Rectal smooth muscle tissue (tissue), 1 donor: Measurements from ENCODE around the gene WAS.
"Not testable (repeated sequence)": the region's sequence is repeated elsewhere in the genome, so short reads cannot be mapped to it uniquely, and the experiment has no call there.

ENCODE experiments used
- H3K27ac ChIP-seq: one replicate; pipeline ENCODE4 v1.7.0; 2013; ENCODE audit warnings: low read depth, low read length, inconsistent platforms
- H3K27me3 ChIP-seq: one replicate; pipeline ENCODE4 v1.7.0; 2013; ENCODE audit warnings: low read length; ENCODE audit not compliant: control insufficient read depth, insufficient read depth
- H3K36me3 ChIP-seq: one replicate; pipeline ENCODE4 v1.7.0; 2013; ENCODE audit warnings: low read length; ENCODE audit not compliant: control insufficient read depth, insufficient read depth
- H3K4me1 ChIP-seq: one replicate; pipeline ENCODE4 v1.7.0; 2013; ENCODE audit warnings: low read length; ENCODE audit not compliant: control insufficient read depth, insufficient read depth
- H3K4me3 ChIP-seq: one replicate; pipeline ENCODE4 v1.7.0; 2013; ENCODE audit warnings: low read length
- H3K9ac ChIP-seq: one replicate; pipeline ENCODE4 v1.7.0; 2013; ENCODE audit warnings: low read length

Gene WAS

DNA sequence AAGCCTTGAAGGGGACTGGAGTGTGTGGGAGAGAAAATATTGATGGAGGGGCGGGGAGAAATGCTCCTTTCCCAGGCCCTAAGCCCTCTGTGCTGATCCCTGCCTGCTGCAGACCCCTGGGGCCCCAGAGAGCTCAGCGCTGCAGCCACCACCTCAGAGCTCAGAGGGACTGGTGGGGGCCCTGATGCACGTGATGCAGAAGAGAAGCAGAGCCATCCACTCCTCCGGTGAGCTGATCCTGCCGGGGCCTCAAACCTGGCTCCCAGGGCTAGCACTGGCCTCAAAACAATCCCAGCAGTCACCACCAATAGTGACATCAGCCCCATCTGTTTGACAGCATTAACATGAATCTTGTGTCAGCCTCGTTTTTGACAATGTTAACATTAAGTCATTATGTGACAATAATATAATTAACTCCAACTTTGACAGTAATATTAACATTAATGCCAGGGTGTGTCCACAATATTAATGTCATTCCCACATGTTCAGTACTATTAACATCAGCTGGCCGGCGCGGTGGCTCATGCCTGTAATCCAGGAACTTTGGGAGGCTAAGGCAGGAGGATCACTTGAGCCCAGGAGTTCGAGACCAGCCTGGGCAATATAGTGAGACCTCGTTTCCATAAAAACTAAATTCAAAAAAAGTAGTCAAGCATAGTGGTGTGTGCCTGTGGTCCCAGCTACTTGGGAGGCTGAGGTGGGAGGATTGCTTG, 5.8 kb downstream of the WAS start:
- no peaks in the 10 kb centered on the region for H3K4me1 ChIP-seq

GRCh38 chrX:48691746-48692145, 8.1 kb downstream of the WAS start:
- not testable (repeated sequence) for H3K4me3 ChIP-seq, H3K9ac ChIP-seq, H3K4me1 ChIP-seq, H3K36me3 ChIP-seq, H3K27me3 ChIP-seq, H3K27ac ChIP-seq

More for the DNA sequence above, 5.8 kb downstream of the WAS start:
- H3K4me3 ChIP-seq: no peak overlapping the region
- H3K27ac ChIP-seq: no peak overlapping the region
- peaks cover 2% of the 10 kb centered on the region for H3K27me3 ChIP-seq
- no peaks in the 10 kb centered on the region for H3K36me3 ChIP-seq
- no peak overlapping the region for H3K9ac ChIP-seq

DNA sequence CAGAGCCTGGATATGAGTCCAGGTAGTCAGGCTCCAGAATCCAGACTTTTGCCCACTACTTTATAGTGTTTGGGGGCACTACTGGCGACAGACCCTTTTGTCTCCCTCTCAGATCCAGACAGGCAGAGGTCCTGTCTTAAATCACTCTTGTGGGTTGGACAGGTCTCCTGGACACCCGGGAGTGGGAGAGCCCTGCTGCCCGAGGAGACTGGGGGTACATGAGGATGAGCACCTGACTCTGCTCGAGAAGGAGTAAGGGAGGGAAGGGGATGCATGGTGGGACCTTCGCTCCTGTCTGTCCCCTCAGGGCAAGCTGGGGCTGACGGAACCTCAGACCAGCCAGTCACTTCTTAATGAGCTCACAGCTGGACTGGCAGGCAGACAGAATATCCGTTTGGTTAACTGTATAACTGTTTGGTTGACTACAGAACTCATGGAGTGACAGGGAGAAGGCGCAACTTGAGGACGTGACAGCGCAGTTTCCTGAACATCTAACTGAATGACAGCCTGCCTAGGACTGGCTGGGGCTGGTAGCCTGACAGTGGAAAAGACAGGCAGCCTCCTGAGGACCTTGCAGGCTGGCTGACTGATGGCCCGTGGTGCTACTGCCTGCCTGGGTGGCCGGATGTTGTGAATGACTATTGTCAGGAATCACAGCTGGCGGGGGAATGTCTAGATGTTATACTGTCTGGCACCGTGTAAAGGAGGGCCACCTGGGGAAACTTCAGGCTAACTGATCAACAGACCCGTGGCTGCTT, 11.4 kb downstream of the WAS start:
- Histone ChIP-seq H3K27me3 (peaks cover 2% of the 10 kb centered on the region), H3K27ac (no peak overlapping the region), H3K4me1 (peaks cover 3% of the 10 kb centered on the region), H3K36me3 (no peaks in the 10 kb centered on the region), H3K9ac (no peak overlapping the region), H3K4me3 (no peak overlapping the region)

DNA sequence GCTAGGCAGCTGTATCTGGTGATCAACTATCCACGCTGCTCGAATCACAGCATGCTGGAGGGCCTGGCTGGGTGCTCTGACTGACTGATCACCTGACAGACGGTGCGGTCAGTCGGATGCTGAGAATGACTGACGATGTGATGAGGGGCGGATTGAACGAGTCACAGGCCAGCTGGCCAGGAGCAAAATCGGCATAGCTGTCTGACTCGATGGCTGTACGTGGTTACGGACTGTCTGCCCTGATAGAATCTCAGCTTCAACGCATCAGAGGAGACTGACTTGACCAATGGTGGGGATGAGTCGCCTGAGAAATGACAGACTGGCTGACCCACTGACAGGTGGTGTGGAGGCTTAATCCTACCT, 11.9 kb downstream of the WAS start:
- H3K4me3 ChIP-seq: peak overlapping the region; percentile 85
- no peak overlapping the region for H3K9ac ChIP-seq
- peaks cover 2% of the 10 kb centered on the region for H3K27me3 ChIP-seq
- peaks cover 3% of the 10 kb centered on the region for H3K4me1 ChIP-seq
- peaks cover 2% of the 10 kb centered on the region for H3K36me3 ChIP-seq
- H3K27ac ChIP-seq: peak overlapping the region; percentile 70

GRCh38 chrX:48695925-48696300, 12.3 kb downstream of the WAS start:
- Histone ChIP-seq H3K4me1 (peaks cover 3% of the 10 kb centered on the region), H3K36me3 (peaks cover 5% of the 10 kb centered on the region), H3K27ac (peak overlapping the region; percentile 70), H3K9ac (peak overlapping the region; percentile 80), H3K27me3 (peaks cover 3% of the 10 kb centered on the region), H3K4me3 (peak overlapping the region; percentile 85)

- H3K9ac ChIP-seq: peak within 1 kb of the TSS; percentile 80
- peak within 1 kb of the TSS; percentile 85 for H3K4me3 ChIP-seq
- H3K27ac ChIP-seq: peak within 1 kb of the TSS; percentile 70
- peaks cover 5% of the 10 kb centered on the region for H3K27me3 ChIP-seq
- H3K4me1 ChIP-seq: peaks cover 3% of the 10 kb centered on the region
- H3K36me3 ChIP-seq: peaks cover 7% of the 10 kb centered on the region
Measured at GRCh38 chrX:48696301-48696908, 12.8 kb downstream of the WAS start, which contains the start of gene SUV39H1. TSS of gene SUV39H1 (plus strand) at chrX:48696734. CDS start at chrX:48696785, 51 bp downstream.

- H3K4me3 ChIP-seq: peak overlapping the region; percentile 27
- H3K4me1 ChIP-seq: peaks cover 3% of the 10 kb centered on the region
- H3K36me3 ChIP-seq: peaks cover 7% of the 10 kb centered on the region
- H3K27me3 ChIP-seq: peaks cover 3% of the 10 kb centered on the region
- H3K9ac ChIP-seq: no peak overlapping the region
- no peak overlapping the region for H3K27ac ChIP-seq
Measured at GRCh38 chrX:48696909-48697727, 13.5 kb downstream of the WAS start.

DNA sequence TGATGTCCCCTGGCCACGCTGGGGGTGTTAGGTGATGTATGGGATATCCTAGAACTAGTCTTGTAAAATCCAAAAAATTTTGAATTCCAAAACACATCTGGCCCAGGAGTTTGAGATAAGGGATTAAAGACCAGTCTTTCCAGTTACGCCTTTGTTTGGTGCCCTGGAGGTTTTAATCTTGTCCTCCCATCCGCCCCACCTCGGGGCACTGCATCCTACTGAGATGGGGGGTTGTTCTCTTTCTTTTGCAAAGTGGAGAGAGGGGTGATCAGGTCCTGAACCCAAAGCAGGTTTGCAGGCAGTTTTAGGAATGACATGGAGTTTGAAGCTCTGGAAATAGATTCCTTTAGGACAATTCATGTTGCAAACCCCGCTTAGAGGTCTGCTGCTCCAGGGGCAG, 14.7 kb downstream of the WAS start:
- Histone ChIP-seq H3K9ac (no peak overlapping the region), H3K27me3 (peaks cover 3% of the 10 kb centered on the region), H3K4me3 (no peak overlapping the region), H3K36me3 (peaks cover 7% of the 10 kb centered on the region), H3K4me1 (peaks cover 3% of the 10 kb centered on the region), H3K27ac (no peak overlapping the region)

- Histone ChIP-seq H3K36me3 (peaks cover 7% of the 10 kb centered on the region), H3K4me1 (peaks cover 3% of the 10 kb centered on the region), H3K27me3 (peaks cover 3% of the 10 kb centered on the region), H3K27ac (no peak overlapping the region), H3K4me3 (no peak overlapping the region), H3K9ac (no peak overlapping the region)
Measured at GRCh38 chrX:48700246-48700645, 16.6 kb downstream of the WAS start.

GRCh38 chrX:48700951-48701653, 17.5 kb downstream of the WAS start:
- Histone ChIP-seq H3K36me3 (peaks cover 7% of the 10 kb centered on the region), H3K4me1 (no peaks in the 10 kb centered on the region), H3K27me3 (peaks cover 3% of the 10 kb centered on the region), H3K9ac (no peak overlapping the region), H3K4me3 (no peak overlapping the region), H3K27ac (no peak overlapping the region)

DNA sequence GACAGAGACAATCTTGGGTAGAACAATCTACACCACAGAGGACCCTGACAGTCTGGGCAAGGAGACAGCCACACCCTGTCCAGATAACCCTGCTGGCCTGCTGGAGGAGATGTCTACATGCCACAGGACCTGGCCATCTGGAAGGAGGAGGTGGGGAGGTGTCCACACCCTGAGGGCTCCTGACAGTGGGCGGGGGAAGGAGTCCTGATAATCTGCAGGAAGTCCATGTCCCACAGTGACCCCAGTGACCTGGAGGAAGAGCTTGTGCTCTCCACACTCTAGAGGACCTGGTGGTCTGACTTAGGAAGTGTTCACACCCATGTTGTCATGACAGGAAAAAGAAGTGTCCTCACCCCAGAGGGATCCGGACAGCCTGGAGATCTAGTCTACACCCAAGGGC, 18.4 kb downstream of the WAS start:
- H3K4me3 ChIP-seq: no peak overlapping the region
- no peaks in the 10 kb centered on the region for H3K4me1 ChIP-seq
- peaks cover 3% of the 10 kb centered on the region for H3K27me3 ChIP-seq
- peaks cover 7% of the 10 kb centered on the region for H3K36me3 ChIP-seq
- H3K27ac ChIP-seq: no peak overlapping the region
- no peak overlapping the region for H3K9ac ChIP-seq
